HG03460 (cell line): ENCODE data around the gene CFAP58.
"Not testable (repeated sequence)": the region's sequence is repeated elsewhere in the genome, so short reads cannot be mapped to it uniquely, and the experiment has no call there.

Experiments used
- ATAC-seq: cut with Tn5 transposase; IDR thresholded peaks from one replicate; pipeline ENCODE4 v1.9.1; 2021; ENCODE audit not compliant: unreplicated experiment

Gene CFAP58

GRCh38 chr10:104427989-104428388 lies 74.4 kb downstream of the CFAP58 start:
- no peak for ATAC-seq

- no peak for ATAC-seq
Observed at GRCh38 chr10:104429846-104430245, 76.2 kb downstream of the CFAP58 start.

GRCh38 chr10:104430360-104430759 lies 76.7 kb downstream of the CFAP58 start:
- ATAC-seq: no peak

GRCh38 chr10:104433669-104434068 lies 80.0 kb downstream of the CFAP58 start:
- no peak for ATAC-seq

- ATAC-seq: no peak
Observed at GRCh38 chr10:104434601-104435000, 81.0 kb downstream of the CFAP58 start.

- no peak for ATAC-seq
Observed at GRCh38 chr10:104435822-104436221, 82.2 kb downstream of the CFAP58 start.

GRCh38 chr10:104437226-104437625 lies 83.6 kb downstream of the CFAP58 start:
- ATAC-seq: no peak

GRCh38 chr10:104440221-104440620 lies 86.6 kb downstream of the CFAP58 start:
- ATAC-seq: no peak

- ATAC-seq: no peak
Observed at GRCh38 chr10:104441329-104442000, 87.8 kb downstream of the CFAP58 start.

GRCh38 chr10:104445359-104445758 lies 91.7 kb downstream of the CFAP58 start:
- no peak for ATAC-seq

- no peak for ATAC-seq
Observed at GRCh38 chr10:104446151-104446550, 92.5 kb downstream of the CFAP58 start.

GRCh38 chr10:104447331-104447730 lies 93.7 kb downstream of the CFAP58 start:
- ATAC-seq: no peak

GRCh38 chr10:104447906-104448305 lies 94.3 kb downstream of the CFAP58 start:
- ATAC-seq: no peak

- ATAC-seq: no peak
Observed at GRCh38 chr10:104449391-104449790, 95.8 kb downstream of the CFAP58 start.

- ATAC-seq: no peak
Observed at GRCh38 chr10:104450490-104450889, 96.9 kb downstream of the CFAP58 start.

- ATAC-seq: no peak
Observed at GRCh38 chr10:104450954-104451353, 97.3 kb downstream of the CFAP58 start.

GRCh38 chr10:104452977-104453376 lies 99.3 kb downstream of the CFAP58 start:
- ATAC-seq: no peak

GRCh38 chr10:104456802-104457542 lies 103.3 kb downstream of the CFAP58 start:
- ATAC-seq: peak; percentile 85

- ATAC-seq: no peak
Observed at GRCh38 chr10:104457543-104457828, 103.9 kb downstream of the CFAP58 start.

- not testable (repeated sequence) for ATAC-seq
Observed at GRCh38 chr10:104465575-104465974, 111.9 kb downstream of the CFAP58 start.

- ATAC-seq: not testable (repeated sequence)
Observed at GRCh38 chr10:104468818-104469217, 115.2 kb downstream of the CFAP58 start.

- no peak for ATAC-seq
Observed at GRCh38 chr10:104472505-104472904, 118.9 kb downstream of the CFAP58 start.
